B cell (primary cell): Measurements from ENCODE around the gene PSPC1. TPM values are rescaled to one million over a fixed set of nuclear protein-coding genes. Genes with fewer than 3 reads are reported as not detected.

Experiments
- ATAC-seq: fragments of 200-7000 bp; cut with Tn5 transposase; one replicate; pipeline ENCODE4 v1.10.0; 2021; ENCODE audit warnings: low read depth, mild to moderate bottlenecking, moderate number of reproducible peaks, moderate library complexity
- CTCF ChIA-PET: fragments of 350-600 bp; sonication (Branson Sonifier 250); formaldehyde crosslinking; loops from one replicate; lab custom pipeline; 2021; ENCODE audit warnings: antibody characterized with exemption, inconsistent platforms; lab: Charles Lee
- POLR2A ChIA-PET: fragments of 350-600 bp; sonication (Branson Sonifier 250); formaldehyde crosslinking; loops from one replicate; lab custom pipeline; 2021; ENCODE audit warnings: antibody characterized with exemption; lab: Charles Lee
- DNase-seq: peaks from one replicate; pipeline ENCODE4 v3.0.0; 2013
- H2AFZ ChIP-seq: 2 replicates; pipeline ENCODE4 v1.6.1; 2012; ENCODE audit warnings: mild to moderate bottlenecking, low read depth, low read length; ENCODE audit not compliant: insufficient read depth, poor library complexity, severe bottlenecking
- H3K27ac ChIP-seq, 2 donors: 1 replicate in 1 of 2; 2 replicates in 1 of 2; pipeline ENCODE4 v1.5.1; 2012 to 2013; ENCODE audit warnings: low read length in 2 of 2, mild to moderate bottlenecking in 2 of 2, moderate library complexity in 1 of 2
- H3K27me3 ChIP-seq, 4 experiments: fragments of 200-600 bp in 1 of 4; sonication (generic) in 1 of 4; replicated peaks in 1 of 4; 1 replicate in 2 of 4; 2 replicates in 2 of 4; pipeline versions ENCODE4 v1.6.1 to v1.7.0; 2013 to 2016; ENCODE audit warnings: low read length in 3 of 4, mild to moderate bottlenecking in 2 of 4, mixed read lengths in 1 of 4, moderate library complexity in 1 of 4; ENCODE audit not compliant: insufficient read depth in 4 of 4, control insufficient read depth in 3 of 4; ENCODE audit errors: control extremely low read depth in 1 of 4
- H3K36me3 ChIP-seq, 2 experiments: replicated peaks in 1 of 2; 1 replicate in 1 of 2; 2 replicates in 1 of 2; pipeline versions ENCODE4 v1.6.1 to v1.7.1; 2013; ENCODE audit warnings: low read length in 1 of 2; ENCODE audit not compliant: insufficient read depth in 2 of 2, control insufficient read depth in 1 of 2; ENCODE audit errors: control extremely low read depth in 1 of 2, extremely low read depth in 1 of 2
- H3K4me1 ChIP-seq, 2 donors: fragments of 200-600 bp in 1 of 2; sonication (generic) in 1 of 2; 1 replicate in 1 of 2; 2 replicates in 1 of 2; pipeline versions ENCODE4 v1.5.1 to v1.6.1; 2013 to 2017; ENCODE audit warnings: low read length in 2 of 2; ENCODE audit not compliant: control insufficient read depth in 2 of 2, insufficient read depth in 2 of 2
- H3K4me2 ChIP-seq: replicated peaks from 2 replicates; pipeline ENCODE3; 2012; ENCODE audit warnings: mild to moderate bottlenecking, low read depth, low read length; ENCODE audit not compliant: poor library complexity, severe bottlenecking
- H3K4me3 ChIP-seq, 5 experiments: fragments of 200-600 bp in 1 of 5; sonication (generic) in 1 of 5; 1 replicate in 3 of 5; 2 replicates in 2 of 5; pipeline versions ENCODE4 v1.5.1 to v1.7.0; 2011 to 2016; ENCODE audit warnings: low read length in 4 of 5, mild to moderate bottlenecking in 4 of 5, low read depth in 2 of 5, control low read depth in 1 of 5, moderate library complexity in 1 of 5; ENCODE audit not compliant: insufficient read depth in 1 of 5; ENCODE audit errors: control extremely low read depth in 1 of 5, extremely low read depth in 1 of 5
- H3K79me2 ChIP-seq: fragments of 200-600 bp; sonication (generic); one replicate; pipeline ENCODE4 v1.6.0; 2016; ENCODE audit warnings: low read length; ENCODE audit not compliant: control insufficient read depth, insufficient read depth
- H3K9ac ChIP-seq: fragments of 200-600 bp; sonication (generic); 2 replicates; pipeline ENCODE4 v1.6.1; 2017; ENCODE audit warnings: mild to moderate bottlenecking, low read length, moderate library complexity
- H3K9me3 ChIP-seq, 3 donors: one replicate each; pipeline versions ENCODE4 v1.6.1 to v1.7.1; 2013; ENCODE audit warnings: low read length in 2 of 3; ENCODE audit not compliant: control insufficient read depth in 2 of 3, insufficient read depth in 1 of 3; ENCODE audit errors: control extremely low read depth in 1 of 3
- H4K20me1 ChIP-seq: 2 replicates; pipeline ENCODE4 v1.6.0; 2012; ENCODE audit warnings: mild to moderate bottlenecking, low read length; ENCODE audit not compliant: insufficient read depth, control insufficient read depth, poor library complexity, severe bottlenecking
- H3K27ac Mint-ChIP-seq: one replicate; pipeline ENCODE4 v1.8.0; 2021; ENCODE audit warnings: mixed read lengths
- H3K27me3 Mint-ChIP-seq: one replicate; pipeline ENCODE4 v1.8.0; 2021; ENCODE audit warnings: mixed read lengths
- H3K4me1 Mint-ChIP-seq: one replicate; pipeline ENCODE4 v1.8.0; 2021; ENCODE audit warnings: mixed read lengths
- H3K4me3 Mint-ChIP-seq: one replicate; pipeline ENCODE4 v1.8.0; 2021; ENCODE audit warnings: mixed read lengths
- H3K9me3 Mint-ChIP-seq: one replicate; pipeline ENCODE4 v1.8.0; 2022; ENCODE audit warnings: mixed read lengths; ENCODE audit not compliant: insufficient read depth
- CTCF ChIP-seq: fragments of 200-600 bp; IDR thresholded peaks from one replicate; pipeline ENCODE4 v1.8.0; 2022; ENCODE audit warnings: antibody characterized with exemption, mild to moderate bottlenecking
- EZH2 ChIP-seq: IDR thresholded peaks from 2 replicates; pipeline ENCODE4 v1.6.1; 2012; ENCODE audit warnings: borderline replicate concordance, low read depth, mild to moderate bottlenecking, moderate library complexity, low read length; ENCODE audit not compliant: insufficient read depth, poor library complexity, severe bottlenecking
- WGBS: methylation state at CpG from one replicate; pipeline ENCODE4 v1.1.5; 2013; ENCODE audit warnings: missing lambda C conversion rate; ENCODE audit not compliant: insufficient coverage; 5-methylcytosine and 5-hydroxymethylcytosine counted together
- intact Hi-C: fragments of 100-400 bp; cut with micrococcal nuclease; formaldehyde crosslinking; loops from one replicate; pipeline ENCODE4 v1.10.0; 2022
- polyA plus RNA-seq: library from polyadenylated mRNA; depleted of rRNA; stranded (reverse); fragments of >200 nt; gene quantifications from 2 replicates; pipeline ENCODE4 v1.2.3, GENCODE V29; 2012
- total RNA-seq, 2 donors: library from RNA; stranded (reverse); fragments of 120-200 nt in 1 of 2; gene quantifications; 1 replicate in 1 of 2; 2 replicates in 1 of 2; pipeline versions ENCODE4 v1.2.3 to v1.2.4, GENCODE V29; 2013 to 2022

The PSPC1 gene
- total and polyA plus RNA-seq, 2 donors (not counting 1 experiment from before 2014, with no cell fraction given), result 55.3 to 121 TPM

- H3K9me3 ChIP-seq, result peaks cover 0 to 6% (median 0%) of the 10 kb centered on the region in 3 donors
- H3K9ac ChIP-seq, result no peak overlapping the region
- WGBS, result 93% methylated on average over 3 of the region's 7 CpGs
- H3K27me3 ChIP-seq, result no peaks in the 10 kb centered on the region
- no peaks in the 10 kb centered on the region for H3K27me3 Mint-ChIP-seq
- no peak for DNase-seq
- no peak overlapping the region for H3K4me3 ChIP-seq
- no peak overlapping the region for H3K4me3 Mint-ChIP-seq
- H3K27ac ChIP-seq, result no peak overlapping the region
- no peak for ATAC-seq
- H2AFZ ChIP-seq, result no peak overlapping the region
- H3K4me1 Mint-ChIP-seq, result no peaks in the 10 kb centered on the region
- no peaks in the 10 kb centered on the region for H3K4me1 ChIP-seq
- no peak overlapping the region for H3K27ac Mint-ChIP-seq
- no peak for TF ChIP-seq EZH2
- TF ChIP-seq CTCF, result no peak
- H3K36me3 ChIP-seq, result peaks cover 0 to 1% of the 10 kb centered on the region in 2 experiments
- intact Hi-C loops, result no loop called here
- H3K9me3 Mint-ChIP-seq, result no peaks in the 10 kb centered on the region
- no peaks in the 10 kb centered on the region for H3K79me2 ChIP-seq
- no peak overlapping the region for H3K4me2 ChIP-seq
- no peaks in the 10 kb centered on the region for H4K20me1 ChIP-seq
- ChIA-PET POLR2A (no interaction called here), CTCF (no interaction called here)
These were observed 28.5 kb upstream of the PSPC1 start for GRCh38 chr13:19810996-19811881.

- intact Hi-C loops, result no loop called here
- Mint-ChIP-seq H3K4me1 (no peaks in the 10 kb centered on the region), H3K27me3 (no peaks in the 10 kb centered on the region), H3K27ac (no peak overlapping the region), H3K9me3 (no peaks in the 10 kb centered on the region), H3K4me3 (no peak overlapping the region)
- Histone ChIP-seq H3K9ac (no peak overlapping the region), H3K9me3 (peaks cover 0 to 6% (median 0%) of the 10 kb centered on the region in 3 donors), H4K20me1 (no peaks in the 10 kb centered on the region), H3K4me1 (no peaks in the 10 kb centered on the region), H3K4me3 (no peak overlapping the region), H3K36me3 (peaks cover 0 to 1% of the 10 kb centered on the region in 2 experiments), H3K27ac (no peak overlapping the region), H3K79me2 (no peaks in the 10 kb centered on the region), H3K4me2 (no peak overlapping the region), H2AFZ (no peak overlapping the region), H3K27me3 (no peaks in the 10 kb centered on the region)
- 100% methylated on average over 2 of the region's 4 CpGs for WGBS
- ATAC-seq (no peak), DNase-seq (no peak)
- ChIA-PET POLR2A (no interaction called here), CTCF (no interaction called here)
- no peak for TF ChIP-seq EZH2
- TF ChIP-seq CTCF, result no peak
These were observed 27.4 kb upstream of the PSPC1 start for GRCh38 chr13:19810151-19810550.
